Neuronal stem cell (in vitro differentiated cells): ENCODE data around the gene PLEKHA7.

Source experiments
- DNase-seq: peaks from one replicate; pipeline ENCODE4 v3.0.0-alpha.2; 2013; ENCODE audit warnings: low spot score
- H2AFZ ChIP-seq: one replicate; pipeline ENCODE4 v1.6.1; 2013; ENCODE audit warnings: mild to moderate bottlenecking, low read length, inconsistent platforms
- H2AK5ac ChIP-seq: 2 replicates; pipeline ENCODE4 v1.6.1; 2013; ENCODE audit warnings: low read depth, mild to moderate bottlenecking, inconsistent platforms, low read length, moderate library complexity, mixed read lengths
- H2BK120ac ChIP-seq: 2 replicates; pipeline ENCODE4 v1.6.1; 2013; ENCODE audit warnings: low read depth, mild to moderate bottlenecking, inconsistent platforms, low read length, moderate library complexity, mixed read lengths
- H2BK12ac ChIP-seq: one replicate; pipeline ENCODE4 v1.6.1; 2013; ENCODE audit warnings: low read length, inconsistent platforms
- H2BK15ac ChIP-seq: 2 replicates; pipeline ENCODE4 v1.6.1; 2013; ENCODE audit warnings: mild to moderate bottlenecking, low read length, inconsistent platforms, mixed read lengths
- H2BK5ac ChIP-seq: one replicate; pipeline ENCODE4 v1.6.1; 2013; ENCODE audit warnings: inconsistent platforms, mild to moderate bottlenecking, low read length, moderate library complexity
- H3K14ac ChIP-seq: one replicate; pipeline ENCODE4 v1.6.1; 2013; ENCODE audit warnings: low read length, inconsistent platforms
- H3K18ac ChIP-seq: 2 replicates; pipeline ENCODE4 v1.6.1; 2013; ENCODE audit warnings: low read length, inconsistent platforms
- H3K23ac ChIP-seq: 2 replicates; pipeline ENCODE4 v1.6.1; 2013; ENCODE audit warnings: low read depth, mild to moderate bottlenecking, mixed read lengths, low read length, inconsistent platforms; ENCODE audit not compliant: poor library complexity
- H3K27ac ChIP-seq: replicated peaks from 3 replicates; pipeline ENCODE4 v1.5.1; 2013; ENCODE audit warnings: low read length, inconsistent platforms
- H3K27me3 ChIP-seq, 3 experiments: 2 replicates each; pipeline ENCODE4 v1.6.1; 2013; ENCODE audit warnings: low read length in 3 of 3, mild to moderate bottlenecking in 2 of 3, inconsistent platforms in 1 of 3, low read depth in 1 of 3, mixed read lengths in 1 of 3, moderate library complexity in 1 of 3; ENCODE audit not compliant: control insufficient read depth in 3 of 3, insufficient read depth in 3 of 3
- H3K36me3 ChIP-seq, 2 donors: replicated peaks in 1 of 2; 2 replicates each; pipeline ENCODE4 v1.6.1; 2013; ENCODE audit warnings: low read length in 2 of 2; ENCODE audit not compliant: control insufficient read depth in 2 of 2, insufficient read depth in 2 of 2
- H3K4ac ChIP-seq: 2 replicates; pipeline ENCODE4 v1.6.1; 2013; ENCODE audit warnings: inconsistent platforms, mild to moderate bottlenecking, low read length, moderate library complexity
- H3K4me1 ChIP-seq, 2 donors: 1 replicate in 1 of 2; 2 replicates in 1 of 2; pipeline ENCODE4 v1.6.1; 2013; ENCODE audit warnings: low read length in 2 of 2, low read depth in 1 of 2; ENCODE audit not compliant: control insufficient read depth in 2 of 2, insufficient read depth in 1 of 2
- H3K4me2 ChIP-seq: one replicate; pipeline ENCODE4 v1.6.1; 2013; ENCODE audit warnings: mild to moderate bottlenecking, low read length, inconsistent platforms; ENCODE audit not compliant: insufficient read depth, poor library complexity, severe bottlenecking
- H3K4me3 ChIP-seq, 2 donors: 2 replicates each; pipeline ENCODE4 v1.5.1; 2013; ENCODE audit warnings: low read length in 2 of 2, mild to moderate bottlenecking in 2 of 2, inconsistent platforms in 1 of 2, moderate library complexity in 1 of 2
- H3K79me1 ChIP-seq: one replicate; pipeline ENCODE4 v1.6.1; 2013; ENCODE audit warnings: low read depth, mild to moderate bottlenecking, inconsistent platforms, low read length, moderate library complexity
- H3K9ac ChIP-seq: one replicate; pipeline ENCODE4 v1.6.1; 2013; ENCODE audit warnings: mild to moderate bottlenecking, low read depth, low read length, inconsistent platforms; ENCODE audit not compliant: poor library complexity
- H3K9me3 ChIP-seq, 2 donors: replicated peaks in 1 of 2; 2 replicates each; pipeline versions ENCODE3 to v1.6.1; 2013; ENCODE audit warnings: low read length in 2 of 2, mild to moderate bottlenecking in 2 of 2, inconsistent platforms in 1 of 2, low read depth in 1 of 2, mixed read lengths in 1 of 2, moderate library complexity in 1 of 2; ENCODE audit not compliant: control insufficient read depth in 2 of 2, insufficient read depth in 1 of 2
- H4K8ac ChIP-seq: one replicate; pipeline ENCODE4 v1.6.1; 2013; ENCODE audit warnings: low read depth, mild to moderate bottlenecking, inconsistent platforms, low read length, moderate library complexity
- H4K91ac ChIP-seq: one replicate; pipeline ENCODE4 v1.6.1; 2013; ENCODE audit warnings: low read length, low read depth, mild to moderate bottlenecking, inconsistent platforms; ENCODE audit not compliant: poor library complexity
- WGBS, 2 donors: extraction: QIAGEN DNeasy Blood & Tissue Kit; methylation state at CpG; one replicate each; pipeline ENCODE4 v1.1.7; 2013; ENCODE audit warnings: missing lambda C conversion rate in 2 of 2, mixed read lengths in 1 of 2; ENCODE audit not compliant: insufficient read length in 2 of 2, insufficient replicate concordance in 1 of 2; ENCODE audit errors: extremely low coverage in 2 of 2; 5-methylcytosine and 5-hydroxymethylcytosine counted together

The PLEKHA7 gene

DNA sequence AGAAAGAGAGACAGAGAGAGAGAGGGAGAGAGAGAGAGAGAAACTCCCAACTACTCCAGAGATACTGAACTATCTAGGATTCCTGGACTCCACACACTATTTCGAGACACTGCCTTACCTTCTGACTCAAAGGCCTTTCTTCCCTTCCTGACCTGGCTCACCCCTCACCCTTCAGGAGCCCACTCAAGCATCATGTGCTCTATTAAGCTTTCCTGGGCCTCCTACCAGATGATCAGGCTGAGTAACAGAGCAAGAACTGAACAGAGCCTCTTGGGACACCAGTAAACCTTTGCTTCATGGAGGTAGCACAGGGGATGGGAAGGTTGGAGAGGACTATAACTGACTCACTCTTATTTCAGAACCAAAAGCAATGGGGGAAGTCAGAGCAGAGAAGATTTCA lies 31.4 kb downstream of the PLEKHA7 start:
- no peak overlapping the region for H3K27ac ChIP-seq
- WGBS, 2 donors = no CpG with 5 or more reads among the region's 1 CpG

DNA sequence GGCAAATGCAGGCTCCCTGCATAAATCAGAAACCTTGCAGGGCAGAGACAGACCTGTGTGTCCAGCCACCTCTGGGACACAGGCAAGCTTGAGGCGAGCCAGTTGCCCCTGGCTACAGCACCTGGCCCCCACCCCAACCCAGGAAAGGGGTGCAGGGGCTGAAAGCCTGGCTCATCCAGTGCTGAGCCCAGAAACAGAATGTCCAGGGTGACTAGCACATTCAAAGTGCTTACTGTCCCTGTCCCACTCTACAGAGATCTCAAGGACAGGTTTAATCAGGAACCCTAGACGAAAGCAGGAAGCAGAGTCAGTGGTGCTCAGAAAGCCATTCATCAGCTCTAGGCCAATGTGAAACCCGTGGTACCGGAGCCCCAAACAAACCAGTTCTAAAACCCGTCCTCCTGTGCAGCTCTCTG lies 31.9 kb downstream of the PLEKHA7 start:
- no peak overlapping the region for H3K23ac ChIP-seq
- no peaks in the 10 kb centered on the region for H3K79me1 ChIP-seq
- H2BK5ac ChIP-seq = no peak overlapping the region
- no peaks in the 10 kb centered on the region for H3K27me3 ChIP-seq
- no CpG with 5 or more reads among the region's 5 CpGs for WGBS, 2 donors
- peak overlapping the region; percentile 31 for H2AK5ac ChIP-seq
- H3K4me3 ChIP-seq = no peak overlapping the region
- no peak overlapping the region for H2BK120ac ChIP-seq
- no peaks in the 10 kb centered on the region for H3K9me3 ChIP-seq
- H3K36me3 ChIP-seq = no peaks in the 10 kb centered on the region
- DNase-seq = no peak
- H3K18ac ChIP-seq = peak overlapping the region; percentile 81
- H3K4me1 ChIP-seq = peaks cover 42 to 49% of the 10 kb centered on the region in 2 donors
- H3K14ac ChIP-seq = no peak overlapping the region
- H4K8ac ChIP-seq = no peak overlapping the region
- peak overlapping the region; percentile 93 for H3K27ac ChIP-seq
- peak overlapping the region; percentile 18 for H2BK12ac ChIP-seq
- H3K9ac ChIP-seq = no peak overlapping the region
- H3K4me2 ChIP-seq = no peak overlapping the region
- peak overlapping the region; percentile 8 for H2BK15ac ChIP-seq
- H3K4ac ChIP-seq = no peak overlapping the region
- H4K91ac ChIP-seq = peak overlapping the region; percentile 86
- H2AFZ ChIP-seq = no peak overlapping the region

More for the DNA sequence above, 31.4 kb downstream of the PLEKHA7 start:
- Histone ChIP-seq H3K79me1 (no peaks in the 10 kb centered on the region), H3K4me1 (peaks cover 40 to 44% of the 10 kb centered on the region in 2 donors), H2BK15ac (peak overlapping the region; percentile 8), H3K27me3 (no peaks in the 10 kb centered on the region), H3K23ac (no peak overlapping the region), H3K9ac (no peak overlapping the region), H3K36me3 (no peaks in the 10 kb centered on the region), H3K9me3 (no peaks in the 10 kb centered on the region), H3K4me2 (no peak overlapping the region), H3K18ac (peak overlapping the region; percentile 9), H2BK5ac (no peak overlapping the region), H3K4ac (no peak overlapping the region), H4K91ac (peak overlapping the region; percentile 86), H3K4me3 (no peak overlapping the region), H2AK5ac (peak overlapping the region; percentile 31), H2BK120ac (peak overlapping the region; percentile 6), H4K8ac (no peak overlapping the region), H3K14ac (no peak overlapping the region), H2AFZ (no peak overlapping the region), H2BK12ac (no peak overlapping the region)
- DNase-seq = no peak

DNA sequence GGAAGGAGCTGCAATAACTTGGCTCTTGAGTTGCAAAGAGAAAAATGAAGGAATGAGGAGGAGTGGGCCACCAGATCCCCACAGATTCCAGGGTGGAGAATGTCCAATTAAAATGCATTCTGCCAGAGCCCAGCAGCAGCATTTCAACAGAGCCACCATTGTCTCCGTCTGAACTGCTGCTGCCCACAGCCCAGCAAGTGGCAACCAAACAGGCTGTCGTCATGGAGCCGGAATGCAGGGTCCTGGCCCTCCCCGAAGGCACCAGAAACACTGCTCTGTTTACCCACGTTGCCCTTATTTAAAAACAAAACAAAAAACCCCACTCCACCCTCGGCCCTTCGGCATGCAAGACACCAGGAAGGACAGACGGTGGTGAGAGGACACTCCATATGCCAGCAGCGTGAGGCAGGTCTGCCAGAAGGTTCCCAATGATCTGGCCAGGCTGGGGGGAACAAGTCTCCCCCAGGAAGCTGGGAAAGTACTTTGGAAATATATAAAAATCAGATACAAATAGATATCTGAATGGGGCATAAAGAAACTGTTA lies 32.5 kb downstream of the PLEKHA7 start:
- H3K27ac ChIP-seq = peak overlapping the region; percentile 93
- H3K4me3 ChIP-seq = no peak overlapping the region
- peak overlapping the region; percentile 8 for H2BK15ac ChIP-seq
- H2AFZ ChIP-seq = peak overlapping the region; percentile 45
- no peak overlapping the region for H3K9ac ChIP-seq
- peak overlapping the region; percentile 31 for H2AK5ac ChIP-seq
- no peak overlapping the region for H4K8ac ChIP-seq
- H3K23ac ChIP-seq = no peak overlapping the region
- no peaks in the 10 kb centered on the region for H3K9me3 ChIP-seq
- H3K27me3 ChIP-seq = no peaks in the 10 kb centered on the region
- no peak overlapping the region for H3K14ac ChIP-seq
- WGBS, 2 donors = no CpG with 5 or more reads among the region's 9 CpGs
- H2BK120ac ChIP-seq = no peak overlapping the region
- no peak overlapping the region for H2BK12ac ChIP-seq
- DNase-seq = peak; percentile 76
- H3K4ac ChIP-seq = no peak overlapping the region
- H3K79me1 ChIP-seq = no peaks in the 10 kb centered on the region
- no peak overlapping the region for H3K4me2 ChIP-seq
- peak overlapping the region; percentile 80 for H3K18ac ChIP-seq
- no peak overlapping the region for H4K91ac ChIP-seq
- H2BK5ac ChIP-seq = no peak overlapping the region
- peaks cover 41 to 55% of the 10 kb centered on the region in 2 donors for H3K4me1 ChIP-seq
- H3K36me3 ChIP-seq = no peaks in the 10 kb centered on the region

GRCh38 chr11:16979703-16980622 lies 34.3 kb downstream of the PLEKHA7 start:
- Histone ChIP-seq H3K79me1 (no peaks in the 10 kb centered on the region), H3K23ac (no peak overlapping the region), H3K18ac (peak overlapping the region; percentile 86), H3K27ac (no peak overlapping the region), H3K4me2 (no peak overlapping the region), H4K8ac (no peak overlapping the region), H2BK15ac (no peak overlapping the region), H3K36me3 (no peaks in the 10 kb centered on the region), H2BK5ac (no peak overlapping the region), H3K4ac (no peak overlapping the region), H3K9me3 (no peaks in the 10 kb centered on the region), H2BK120ac (no peak overlapping the region), H3K27me3 (no peaks in the 10 kb centered on the region), H3K4me3 (no peak overlapping the region), H3K9ac (no peak overlapping the region), H3K14ac (no peak overlapping the region), H2BK12ac (peak overlapping the region; percentile 3), H2AFZ (no peak overlapping the region), H2AK5ac (peak overlapping the region; percentile 1), H4K91ac (no peak overlapping the region), H3K4me1 (peaks cover 45 to 59% of the 10 kb centered on the region in 2 donors)
- WGBS, 2 donors = no CpG with 5 or more reads among the region's 8 CpGs
- DNase-seq = no peak
